Activated naive CD8-positive, alpha-beta T cell treated with anti-CD3 and anti-CD28 coated beads, Interleukin-2, amount 50 U/mL, for 24 hours (primary cell): Measurements from ENCODE around the gene ARFIP1.
A peak's percentile ranks its signal among the peaks of the same experiment; 100 is the strongest.
"Not testable (repeated sequence)": the region's sequence is repeated elsewhere in the genome, so short reads cannot be mapped to it uniquely, and the experiment has no call there.

Experiments used
- ATAC-seq: fragments of 150-1000 bp; cut with Tn5 transposase; one replicate; pipeline ENCODE4 v1.10.0; 2021
- DNase-seq: peaks from one replicate; pipeline ENCODE4 v3.0.0; 2021
- H3K27ac Mint-ChIP-seq: one replicate; pipeline ENCODE4 v1.8.0; 2021; ENCODE audit warnings: mild to moderate bottlenecking, mixed read lengths
- H3K27me3 Mint-ChIP-seq: one replicate; pipeline ENCODE4 v1.8.0; 2021; ENCODE audit warnings: mixed read lengths
- H3K36me3 Mint-ChIP-seq: one replicate; pipeline ENCODE4 v1.8.0; 2021; ENCODE audit warnings: low read depth, mixed read lengths
- H3K4me1 Mint-ChIP-seq: one replicate; pipeline ENCODE4 v1.8.0; 2021; ENCODE audit warnings: mixed read lengths
- H3K4me3 Mint-ChIP-seq: one replicate; pipeline ENCODE4 v1.8.0; 2021; ENCODE audit warnings: mild to moderate bottlenecking, moderate library complexity, mixed read lengths
- H3K9me3 Mint-ChIP-seq: one replicate; pipeline ENCODE4 v1.8.0; 2021; ENCODE audit warnings: mixed read lengths

Gene ARFIP1, protein sequence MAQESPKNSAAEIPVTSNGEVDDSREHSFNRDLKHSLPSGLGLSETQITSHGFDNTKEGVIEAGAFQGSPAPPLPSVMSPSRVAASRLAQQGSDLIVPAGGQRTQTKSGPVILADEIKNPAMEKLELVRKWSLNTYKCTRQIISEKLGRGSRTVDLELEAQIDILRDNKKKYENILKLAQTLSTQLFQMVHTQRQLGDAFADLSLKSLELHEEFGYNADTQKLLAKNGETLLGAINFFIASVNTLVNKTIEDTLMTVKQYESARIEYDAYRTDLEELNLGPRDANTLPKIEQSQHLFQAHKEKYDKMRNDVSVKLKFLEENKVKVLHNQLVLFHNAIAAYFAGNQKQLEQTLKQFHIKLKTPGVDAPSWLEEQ

GRCh38 chr4:152779513-152780266 lies at the start of gene ARFIP1, which contains the start of gene TIGD4:
ARFIP1 (plus strand) TSS chr4:152779954; CDS start chr4:152829634, 49,680 bp downstream.
TIGD4 (minus strand) TSS chr4:152779730; CDS start chr4:152771004, 8,726 bp downstream.
- Mint-ChIP-seq H3K4me1 (peaks cover 34% of the 10 kb centered on the region), H3K9me3 (no peaks in the 10 kb centered on the region), H3K36me3 (no peaks in the 10 kb centered on the region), H3K27ac (peak within 1 kb of the TSS; percentile 93), H3K27me3 (peaks cover 10% of the 10 kb centered on the region), H3K4me3 (peak within 1 kb of the TSS; percentile 96)
- DNase-seq (peak; percentile 95), ATAC-seq (peak; percentile 96)

DNA sequence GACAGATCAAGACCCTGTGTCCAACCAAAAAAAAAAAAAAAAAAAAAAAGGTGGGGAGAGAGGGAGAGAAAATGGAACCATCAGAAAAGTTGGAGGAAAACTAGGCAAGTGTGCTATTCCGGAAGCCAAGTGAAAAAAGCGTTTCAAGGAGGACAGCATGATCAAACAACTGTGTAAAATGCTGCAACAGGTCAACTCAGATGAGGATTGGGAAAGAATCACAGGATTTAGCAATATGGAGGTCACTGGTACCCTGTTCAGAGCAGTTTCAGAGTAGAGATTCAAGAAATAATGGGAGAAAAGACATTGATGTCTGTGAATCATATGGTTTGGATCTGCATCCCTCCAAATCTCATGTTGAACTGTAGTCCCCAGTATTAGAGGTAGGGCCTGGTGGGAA lies 47.8 kb upstream of the ARFIP1 start:
- H3K36me3 Mint-ChIP-seq: no peaks in the 10 kb centered on the region
- H3K27me3 Mint-ChIP-seq: peaks cover 5% of the 10 kb centered on the region
- no peaks in the 10 kb centered on the region for H3K4me1 Mint-ChIP-seq
- H3K27ac Mint-ChIP-seq: no peak overlapping the region
- H3K9me3 Mint-ChIP-seq: no peaks in the 10 kb centered on the region
- no peak overlapping the region for H3K4me3 Mint-ChIP-seq
- no peak for DNase-seq
- ATAC-seq: no peak

GRCh38 chr4:152734015-152734698 lies 45.6 kb upstream of the ARFIP1 start:
- Mint-ChIP-seq H3K4me3 (no peak overlapping the region), H3K36me3 (no peaks in the 10 kb centered on the region), H3K27me3 (peaks cover 2% of the 10 kb centered on the region), H3K4me1 (no peaks in the 10 kb centered on the region), H3K27ac (no peak overlapping the region), H3K9me3 (no peaks in the 10 kb centered on the region)
- ATAC-seq: no peak
- no peak for DNase-seq

DNA sequence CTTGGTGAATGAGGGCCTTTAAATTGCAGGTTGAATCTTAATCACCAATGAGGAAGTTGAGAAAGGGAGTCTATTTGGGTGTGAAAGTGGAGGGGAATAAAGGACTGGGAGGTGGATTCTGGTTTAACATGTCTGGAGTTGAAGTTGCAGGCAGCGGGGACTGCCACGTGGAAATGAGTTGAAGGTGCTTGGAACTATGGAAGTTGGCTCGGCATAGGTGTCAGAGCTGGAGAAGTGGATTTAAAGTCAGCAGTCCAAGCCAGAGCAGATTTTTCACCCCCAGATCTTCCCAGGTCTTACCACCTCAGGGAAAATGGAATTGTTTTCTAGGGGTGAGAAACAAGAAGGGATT lies 45.1 kb upstream of the ARFIP1 start:
- Mint-ChIP-seq H3K9me3 (no peaks in the 10 kb centered on the region), H3K36me3 (no peaks in the 10 kb centered on the region), H3K27ac (no peak overlapping the region)

GRCh38 chr4:152735396-152735859 lies 44.3 kb upstream of the ARFIP1 start:
- Mint-ChIP-seq H3K4me1 (no peaks in the 10 kb centered on the region), H3K36me3 (no peaks in the 10 kb centered on the region), H3K9me3 (no peaks in the 10 kb centered on the region), H3K27ac (no peak overlapping the region), H3K27me3 (peaks cover 2% of the 10 kb centered on the region), H3K4me3 (no peak overlapping the region)
- ATAC-seq (no peak), DNase-seq (no peak)

More for the DNA sequence above, 45.1 kb upstream of the ARFIP1 start:
- Mint-ChIP-seq H3K27me3 (peaks cover 2% of the 10 kb centered on the region), H3K4me3 (no peak overlapping the region), H3K4me1 (no peaks in the 10 kb centered on the region)
- ATAC-seq (no peak), DNase-seq (no peak)

DNA sequence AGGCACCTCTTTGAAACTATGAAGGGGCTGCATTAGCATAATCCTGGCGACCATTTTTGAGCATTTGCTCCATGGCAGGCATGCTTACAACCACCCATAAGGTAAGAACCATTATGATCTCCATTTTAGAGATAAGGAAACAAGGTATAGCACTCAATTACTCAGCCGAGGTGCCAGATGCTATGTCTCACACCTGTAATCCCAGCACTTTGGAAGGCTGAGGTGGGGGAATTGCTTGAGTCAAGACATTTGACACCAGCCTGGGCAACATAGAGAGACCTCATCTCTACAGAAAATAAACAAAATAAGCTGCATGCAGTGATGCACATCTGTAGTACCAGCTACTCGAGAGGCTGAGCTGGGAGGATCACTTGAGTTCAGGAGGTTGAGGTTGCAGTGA lies 43.8 kb upstream of the ARFIP1 start:
- H3K27me3 Mint-ChIP-seq: peaks cover 2% of the 10 kb centered on the region

GRCh38 chr4:152738827-152739226 lies 40.9 kb upstream of the ARFIP1 start:
- ATAC-seq (no peak), DNase-seq (no peak)

More for the DNA sequence above, 43.8 kb upstream of the ARFIP1 start:
- Mint-ChIP-seq H3K9me3 (no peaks in the 10 kb centered on the region), H3K36me3 (no peaks in the 10 kb centered on the region), H3K4me1 (no peaks in the 10 kb centered on the region), H3K4me3 (no peak overlapping the region), H3K27ac (no peak overlapping the region)
- no peak for ATAC-seq
- DNase-seq: no peak

DNA sequence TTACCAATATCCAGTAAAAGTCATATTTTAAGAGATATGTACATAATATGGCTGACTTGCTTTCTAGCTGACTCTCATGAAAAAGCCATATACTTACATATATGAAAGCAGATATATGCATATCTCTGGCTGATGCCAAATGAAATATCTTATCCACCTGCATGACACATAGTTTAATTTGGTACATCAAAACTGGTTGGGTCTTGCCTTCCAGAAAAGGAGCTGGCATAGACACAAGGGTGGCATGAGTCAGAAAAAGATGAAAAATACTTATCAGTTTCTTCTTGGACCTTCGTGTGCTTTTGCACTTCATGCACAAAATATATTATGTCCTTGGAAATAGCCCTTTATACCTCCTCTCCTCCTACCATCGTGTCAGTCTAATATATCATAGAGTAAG lies 32.3 kb upstream of the ARFIP1 start:
- no peaks in the 10 kb centered on the region for H3K36me3 Mint-ChIP-seq
- no peak overlapping the region for H3K4me3 Mint-ChIP-seq
- no peak for DNase-seq
- H3K27ac Mint-ChIP-seq: no peak overlapping the region
- no peaks in the 10 kb centered on the region for H3K27me3 Mint-ChIP-seq
- H3K4me1 Mint-ChIP-seq: no peaks in the 10 kb centered on the region
- H3K9me3 Mint-ChIP-seq: no peaks in the 10 kb centered on the region
- ATAC-seq: no peak

More at GRCh38 chr4:152738827-152739226, 40.9 kb upstream of the ARFIP1 start:
- H3K27ac Mint-ChIP-seq: no peak overlapping the region
- H3K9me3 Mint-ChIP-seq: no peaks in the 10 kb centered on the region
- peaks cover 2% of the 10 kb centered on the region for H3K27me3 Mint-ChIP-seq
- no peak overlapping the region for H3K4me3 Mint-ChIP-seq
- H3K36me3 Mint-ChIP-seq: no peaks in the 10 kb centered on the region
- no peaks in the 10 kb centered on the region for H3K4me1 Mint-ChIP-seq

- Mint-ChIP-seq H3K4me1 (no peaks in the 10 kb centered on the region), H3K27ac (no peak overlapping the region), H3K36me3 (no peaks in the 10 kb centered on the region), H3K9me3 (no peaks in the 10 kb centered on the region), H3K4me3 (no peak overlapping the region), H3K27me3 (no peaks in the 10 kb centered on the region)
- ATAC-seq (no peak), DNase-seq (no peak)
Measured at GRCh38 chr4:152748619-152749018, 31.1 kb upstream of the ARFIP1 start.

DNA sequence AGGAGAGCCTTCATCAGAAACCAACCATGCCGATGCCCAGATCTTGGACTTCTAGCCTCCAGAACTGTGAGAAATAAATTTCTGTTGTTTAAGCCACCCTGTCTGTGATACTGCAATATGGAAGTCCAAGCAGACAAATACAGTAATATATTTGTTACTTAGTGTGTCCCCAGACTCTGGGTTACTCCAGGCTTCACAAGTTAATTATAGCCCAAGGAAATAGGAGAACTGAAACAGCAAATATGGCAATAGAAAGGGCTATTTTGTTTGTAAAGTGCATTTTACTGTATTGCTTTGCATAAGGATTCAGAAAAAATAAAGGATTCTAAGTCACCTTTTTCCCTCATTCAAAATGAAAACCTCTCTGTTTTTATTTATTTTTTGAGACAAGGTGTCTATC lies 16.0 kb upstream of the ARFIP1 start:
- no peak overlapping the region for H3K27ac Mint-ChIP-seq
- peaks cover 4% of the 10 kb centered on the region for H3K27me3 Mint-ChIP-seq
- DNase-seq (no peak), ATAC-seq (no peak)
- no peaks in the 10 kb centered on the region for H3K4me1 Mint-ChIP-seq
- no peak overlapping the region for H3K4me3 Mint-ChIP-seq
- no peaks in the 10 kb centered on the region for H3K9me3 Mint-ChIP-seq
- H3K36me3 Mint-ChIP-seq: no peaks in the 10 kb centered on the region

GRCh38 chr4:152765069-152765737 lies 14.6 kb upstream of the ARFIP1 start:
- DNase-seq, H3K36me3 Mint-ChIP-seq, H3K9me3 Mint-ChIP-seq, H3K4me1 Mint-ChIP-seq, H3K4me3 Mint-ChIP-seq, ATAC-seq, H3K27ac Mint-ChIP-seq, H3K27me3 Mint-ChIP-seq: not testable (repeated sequence)

GRCh38 chr4:152771741-152772533 lies 7.8 kb upstream of the ARFIP1 start:
- DNase-seq: no peak

DNA sequence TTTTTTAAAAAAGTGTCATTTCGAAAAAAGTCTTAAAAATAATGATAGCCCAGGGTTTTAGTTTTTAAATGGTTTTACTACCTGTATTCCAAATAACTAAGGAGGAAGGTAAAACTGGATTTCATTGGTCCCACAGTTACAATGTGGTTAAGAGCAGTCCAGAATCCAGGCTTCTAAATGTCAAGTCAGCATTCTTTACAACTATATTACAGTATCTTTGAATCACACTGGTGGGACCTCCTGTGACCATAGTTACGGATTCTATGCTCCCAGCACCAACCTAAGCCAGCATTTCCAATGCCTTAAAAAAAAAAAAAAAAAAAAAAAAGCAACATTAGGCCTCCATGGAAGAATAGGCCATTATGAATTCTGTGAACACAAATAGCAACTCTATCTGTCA lies 6.4 kb upstream of the ARFIP1 start:
- H3K9me3 Mint-ChIP-seq: no peaks in the 10 kb centered on the region
- H3K27ac Mint-ChIP-seq: no peak overlapping the region
- no peak for ATAC-seq
- H3K36me3 Mint-ChIP-seq: no peaks in the 10 kb centered on the region
- no peak overlapping the region for H3K4me3 Mint-ChIP-seq
- H3K4me1 Mint-ChIP-seq: peaks cover 4% of the 10 kb centered on the region
- DNase-seq: no peak
- H3K27me3 Mint-ChIP-seq: peaks cover 10% of the 10 kb centered on the region

More at GRCh38 chr4:152771741-152772533, 7.8 kb upstream of the ARFIP1 start:
- no peaks in the 10 kb centered on the region for H3K36me3 Mint-ChIP-seq
- H3K27ac Mint-ChIP-seq: no peak overlapping the region
- ATAC-seq: no peak
- no peaks in the 10 kb centered on the region for H3K4me1 Mint-ChIP-seq
- H3K4me3 Mint-ChIP-seq: no peak overlapping the region
- H3K27me3 Mint-ChIP-seq: peaks cover 5% of the 10 kb centered on the region
- H3K9me3 Mint-ChIP-seq: no peaks in the 10 kb centered on the region
